Lung (tissue), 12 donors: Measurements from ENCODE around the gene RSPO4. TPM values are rescaled to one million over a fixed set of nuclear protein-coding genes. Genes with fewer than 3 reads are reported as not detected.

Experiments used
- ATAC-seq: fragments of 200-7000 bp; cut with Tn5 transposase; one replicate; pipeline ENCODE4 v1.9.1; 2020; ENCODE audit warnings: moderate number of reproducible peaks; ENCODE audit not compliant: insufficient read depth, low FRiP score
- DNase-seq, 3 donors: peaks; one replicate each; pipeline ENCODE4 v3.0.0-alpha.2; 2013 to 2017
- H3K27ac ChIP-seq, 2 donors: one replicate each; pipeline ENCODE4 v1.5.1; 2013; ENCODE audit warnings: mild to moderate bottlenecking in 2 of 2, moderate library complexity in 2 of 2, control low read depth in 1 of 2, inconsistent platforms in 1 of 2, low read depth in 1 of 2, low read length in 1 of 2
- H3K27me3 ChIP-seq, 3 donors: one replicate each; pipeline ENCODE4 v1.5.1; 2013; ENCODE audit warnings: low read length in 2 of 3; ENCODE audit not compliant: control insufficient read depth in 3 of 3, insufficient read depth in 3 of 3
- H3K36me3 ChIP-seq, 4 donors: one replicate each; pipeline ENCODE4 v1.5.1; 2013; ENCODE audit warnings: low read length in 4 of 4, mild to moderate bottlenecking in 1 of 4, moderate library complexity in 1 of 4; ENCODE audit not compliant: control insufficient read depth in 4 of 4, insufficient read depth in 4 of 4
- H3K4me1 ChIP-seq, 5 donors: one replicate each; pipeline ENCODE4 v1.5.1; 2013; ENCODE audit warnings: low read length in 5 of 5, mild to moderate bottlenecking in 2 of 5, moderate library complexity in 1 of 5; ENCODE audit not compliant: control insufficient read depth in 5 of 5, insufficient read depth in 5 of 5
- H3K4me3 ChIP-seq: one replicate; pipeline ENCODE4 v1.5.1; 2013; ENCODE audit warnings: mild to moderate bottlenecking, control low read depth, moderate library complexity
- H3K9ac ChIP-seq, 2 donors: one replicate each; pipeline ENCODE4 v1.5.1; 2013; ENCODE audit warnings: low read length in 2 of 2, control low read depth in 1 of 2; ENCODE audit not compliant: insufficient read depth in 1 of 2
- H3K9me3 ChIP-seq, 4 donors: one replicate each; pipeline ENCODE4 v1.5.1; 2013; ENCODE audit warnings: low read length in 3 of 4, mild to moderate bottlenecking in 1 of 4, moderate library complexity in 1 of 4; ENCODE audit not compliant: control insufficient read depth in 4 of 4, insufficient read depth in 3 of 4
- WGBS, 2 donors: extraction: QIAGEN DNeasy Blood & Tissue Kit; methylation state at CpG; one replicate each; pipeline ENCODE4 v1.1.7; 2013; 5-methylcytosine and 5-hydroxymethylcytosine counted together
- polyA plus RNA-seq, 2 donors: library from polyadenylated mRNA; stranded (reverse); fragments of 200-250 nt; gene quantifications; one replicate each; pipeline ENCODE4 v1.2.1, GENCODE V29; 2013
- total RNA-seq, 2 donors: library from RNA; depleted of rRNA in 1 of 2; stranded (reverse); fragments of >200 nt in 1 of 2; gene quantifications; one replicate each; pipeline ENCODE4 v1.2.1, GENCODE V29; 2014 to 2021
- TF ChIP-seq, protein P1 (sequence below): IDR thresholded peaks from 2 replicates; pipeline ENCODE4 v1.5.1; 2012; ENCODE audit warnings: mild to moderate bottlenecking; ENCODE audit errors: control extremely low read depth, extremely low read depth
- donor health status: control.
- donor health status: control.
- donor health status: Bipolar disorder and iron deficiency.
- donor health status: healthy.
- donor health status: DM: yes; HTN: yes; CAD: no.

Gene RSPO4
- total and polyA plus RNA-seq, 4 donors: 1.00 to 7.4 (median 2.5) TPM

DNA sequence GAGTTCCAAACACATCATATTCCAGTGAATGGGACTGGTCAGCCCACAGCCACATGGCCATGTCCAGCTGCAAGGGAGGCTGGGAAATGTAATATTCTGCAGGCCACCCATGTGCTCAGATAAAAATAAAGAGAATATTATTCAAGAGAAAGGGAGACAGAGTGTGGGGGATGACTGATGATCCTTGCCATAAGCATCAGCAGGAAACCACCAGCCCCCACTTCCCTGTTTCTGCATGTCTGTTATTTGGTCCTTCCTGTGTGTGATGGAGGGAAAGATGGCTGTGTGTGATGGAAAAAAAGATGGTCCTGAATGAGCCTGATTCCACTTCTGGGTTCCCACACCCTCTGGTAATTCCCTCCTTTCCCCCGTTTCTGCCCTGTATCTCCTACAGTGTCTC lies 13.1 kb upstream of the RSPO4 start:
- Histone ChIP-seq H3K9me3 (peaks cover 0 to 4% (median 0%) of the 10 kb centered on the region in 4 donors), H3K27ac (no peak overlapping the region), H3K4me3 (no peak overlapping the region), H3K36me3 (no peaks in the 10 kb centered on the region), H3K27me3 (no peaks in the 10 kb centered on the region), H3K4me1 (no peaks in the 10 kb centered on the region), H3K9ac (no peak overlapping the region)
- DNase-seq: no peak
- WGBS, 2 donors: 50 to 70% methylated on average over 1 of the region's 1 CpG
- TF ChIP-seq, protein P1, sequence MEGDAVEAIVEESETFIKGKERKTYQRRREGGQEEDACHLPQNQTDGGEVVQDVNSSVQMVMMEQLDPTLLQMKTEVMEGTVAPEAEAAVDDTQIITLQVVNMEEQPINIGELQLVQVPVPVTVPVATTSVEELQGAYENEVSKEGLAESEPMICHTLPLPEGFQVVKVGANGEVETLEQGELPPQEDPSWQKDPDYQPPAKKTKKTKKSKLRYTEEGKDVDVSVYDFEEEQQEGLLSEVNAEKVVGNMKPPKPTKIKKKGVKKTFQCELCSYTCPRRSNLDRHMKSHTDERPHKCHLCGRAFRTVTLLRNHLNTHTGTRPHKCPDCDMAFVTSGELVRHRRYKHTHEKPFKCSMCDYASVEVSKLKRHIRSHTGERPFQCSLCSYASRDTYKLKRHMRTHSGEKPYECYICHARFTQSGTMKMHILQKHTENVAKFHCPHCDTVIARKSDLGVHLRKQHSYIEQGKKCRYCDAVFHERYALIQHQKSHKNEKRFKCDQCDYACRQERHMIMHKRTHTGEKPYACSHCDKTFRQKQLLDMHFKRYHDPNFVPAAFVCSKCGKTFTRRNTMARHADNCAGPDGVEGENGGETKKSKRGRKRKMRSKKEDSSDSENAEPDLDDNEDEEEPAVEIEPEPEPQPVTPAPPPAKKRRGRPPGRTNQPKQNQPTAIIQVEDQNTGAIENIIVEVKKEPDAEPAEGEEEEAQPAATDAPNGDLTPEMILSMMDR: no peak
- no peak for ATAC-seq

GRCh38 chr20:1014471-1014870 lies 12.4 kb upstream of the RSPO4 start:
- ATAC-seq (no peak), DNase-seq (no peak)
- no peak overlapping the region for H3K27ac ChIP-seq
- no peaks in the 10 kb centered on the region for H3K36me3 ChIP-seq
- WGBS, 2 donors: 63 to 73% methylated on average over 7 of the region's 7 CpGs
- H3K4me1 ChIP-seq: no peaks in the 10 kb centered on the region
- H3K27me3 ChIP-seq: no peaks in the 10 kb centered on the region
- H3K4me3 ChIP-seq: no peak overlapping the region
- TF ChIP-seq, protein P1: no peak
- H3K9ac ChIP-seq: no peak overlapping the region
- peaks cover 0 to 4% (median 0%) of the 10 kb centered on the region in 4 donors for H3K9me3 ChIP-seq

DNA sequence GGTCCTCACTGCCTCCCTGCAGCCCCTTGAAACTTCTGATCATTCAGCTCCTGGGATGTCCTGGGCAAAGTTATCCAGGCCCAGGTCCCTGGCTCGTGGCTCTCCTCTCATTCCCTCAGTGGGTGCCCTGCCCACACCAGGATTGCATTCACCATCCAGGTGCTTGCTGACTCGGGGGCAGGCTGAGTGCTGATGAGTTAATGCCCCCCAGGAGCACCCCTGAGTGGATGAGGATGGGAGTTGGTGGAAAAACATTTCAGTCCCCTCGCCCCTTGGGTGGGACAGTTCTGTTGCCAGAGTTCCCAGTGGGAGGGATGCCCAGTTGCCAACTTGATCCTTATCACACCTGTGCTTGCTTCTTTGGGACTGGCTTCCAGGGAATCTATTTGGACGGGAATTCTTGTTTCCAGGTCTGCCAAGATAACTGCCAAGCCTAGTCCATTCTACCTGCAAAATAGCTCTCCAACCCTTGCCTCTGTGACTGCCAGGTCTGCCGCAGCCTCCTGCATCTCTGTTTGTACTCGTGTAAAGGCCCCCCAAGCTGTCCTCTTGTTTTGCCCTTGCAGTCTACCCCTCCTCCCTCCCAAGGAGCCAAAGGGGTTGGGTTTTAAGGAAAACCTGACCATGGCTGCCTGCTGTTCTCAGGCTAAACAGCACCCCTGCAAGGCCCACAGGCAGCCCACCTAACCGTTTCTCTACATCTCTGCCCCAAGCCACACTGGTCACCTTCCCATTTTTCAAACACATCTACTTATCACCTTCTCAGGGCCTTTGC lies 11.6 kb upstream of the RSPO4 start:
- 70 to 86% methylated on average over 7 of the region's 7 CpGs for WGBS, 2 donors
- Histone ChIP-seq H3K4me1 (no peaks in the 10 kb centered on the region), H3K4me3 (no peak overlapping the region), H3K9ac (no peak overlapping the region), H3K27me3 (no peaks in the 10 kb centered on the region), H3K27ac (no peak overlapping the region), H3K36me3 (no peaks in the 10 kb centered on the region), H3K9me3 (peaks cover 0 to 1% (median 0%) of the 10 kb centered on the region in 4 donors)
- no peak for ATAC-seq
- TF ChIP-seq, protein P1: no peak
- no peak for DNase-seq
